Transverse colon (tissue), 3 donors: ENCODE results near the gene BFAR.

ENCODE experiments used
- EP300 ChIP-seq: sonication (generic); formaldehyde crosslinking; IDR thresholded peaks from one replicate; pipeline ENCODE4 v1.6.1; 2017; ENCODE audit warnings: antibody characterized with exemption, low read depth
- POLR2A ChIP-seq: fragments of 450-650 bp; IDR thresholded peaks from one replicate; pipeline ENCODE4 v1.6.1; 2016; ENCODE audit warnings: antibody characterized with exemption, mild to moderate bottlenecking, moderate library complexity
- POLR2AphosphoS5 ChIP-seq, 3 donors: sonication (generic); formaldehyde crosslinking; IDR thresholded peaks; one replicate each; pipeline ENCODE4 v1.6.1; 2016; ENCODE audit warnings: antibody characterized with exemption in 3 of 3

GRCh38 chr16:14635395-14636165 lies 2.8 kb downstream of the BFAR start:
- TF ChIP-seq POLR2A (no peak), EP300 (no peak), POLR2AphosphoS5 (IDR thresholded peaks at IDR 0.05) (no peak)
